Measurements from ENCODE around the gene TMEM131L.

- TF ChIP-seq CTCF (IDR thresholded peaks at IDR 0.05), result no peak
- no peak for TF ChIP-seq EP300 (IDR thresholded peaks at IDR 0.05)
These were observed 104.9 kb downstream of the TMEM131L start for GRCh38 chr4:153571006-153571545.
